WTC11 (cell line): ENCODE results near the gene MAPKAP1. TPM values are rescaled to one million over a fixed set of nuclear protein-coding genes. Genes with fewer than 3 reads are reported as not detected.

Experiments
- ATAC-seq: fragments of 200-7000 bp; cut with Tn5 transposase; 2 replicates; pipeline ENCODE4 v1.10.0; 2021; ENCODE audit warnings: mild to moderate bottlenecking, moderate library complexity
- CTCF ChIA-PET: fragments of 300-600 bp; sonication (Branson Sonifier 250); formaldehyde crosslinking; loops from one replicate; lab custom pipeline; 2021; ENCODE audit warnings: antibody characterized with exemption; lab: Charles Lee
- POLR2A ChIA-PET: fragments of 350-600 bp; sonication (Branson Sonifier 250); formaldehyde crosslinking; loops from one replicate; lab custom pipeline; 2021; ENCODE audit warnings: antibody characterized with exemption; lab: Charles Lee
- DNase-seq: peaks from one replicate; pipeline ENCODE4 v3.0.0; 2021; ENCODE audit warnings: low spot score
- H3K27ac Mint-ChIP-seq: 2 replicates; pipeline ENCODE4 v1.8.0; 2021; ENCODE audit warnings: mixed read lengths
- H3K27me3 Mint-ChIP-seq: 2 replicates; pipeline ENCODE4 v1.8.0; 2021; ENCODE audit warnings: low read depth, mild to moderate bottlenecking, moderate library complexity, mixed read lengths
- H3K36me3 Mint-ChIP-seq: 2 replicates; pipeline ENCODE4 v1.8.0; 2021; ENCODE audit warnings: mixed read lengths
- H3K4me1 Mint-ChIP-seq: 2 replicates; pipeline ENCODE4 v1.8.0; 2022; ENCODE audit warnings: mixed read lengths
- H3K4me3 Mint-ChIP-seq: 2 replicates; pipeline ENCODE4 v1.8.0; 2021; ENCODE audit warnings: mild to moderate bottlenecking, moderate library complexity, mixed read lengths
- H3K9me3 Mint-ChIP-seq: 2 replicates; pipeline ENCODE4 v1.8.0; 2021; ENCODE audit warnings: mixed read lengths
- CREB1 ChIP-seq: sonication (generic); formaldehyde crosslinking; IDR thresholded peaks from 2 replicates; pipeline ENCODE4 v1.8.0; 2023; ENCODE audit warnings: mild to moderate bottlenecking, missing genetic modification reagents
- CREM ChIP-seq: sonication (generic); formaldehyde crosslinking; IDR thresholded peaks from 2 replicates; pipeline ENCODE4 v1.8.1; 2022; ENCODE audit warnings: mild to moderate bottlenecking, missing genetic modification reagents, moderate library complexity
- ELF4 ChIP-seq: sonication (generic); formaldehyde crosslinking; IDR thresholded peaks from 2 replicates; pipeline ENCODE4 v1.8.1; 2022; ENCODE audit warnings: low read depth, mild to moderate bottlenecking, moderate library complexity, missing genetic modification reagents
- ETV6 ChIP-seq: sonication (generic); formaldehyde crosslinking; IDR thresholded peaks from 2 replicates; pipeline ENCODE4 v1.8.1; 2022; ENCODE audit warnings: mild to moderate bottlenecking, missing genetic modification reagents
- HMGA2 ChIP-seq: fragments of 250-450 bp; sonication (Bioruptor Pico); IDR thresholded peaks from 2 replicates; pipeline ENCODE4 v1.4.0; 2021; ENCODE audit warnings: mild to moderate bottlenecking, moderate library complexity
- JUN ChIP-seq: sonication (generic); formaldehyde crosslinking; IDR thresholded peaks from 2 replicates; pipeline ENCODE4 v1.8.0; 2023; ENCODE audit warnings: mild to moderate bottlenecking, missing genetic modification reagents
- KAT7 ChIP-seq: sonication (generic); formaldehyde crosslinking; IDR thresholded peaks from 2 replicates; pipeline ENCODE4 v1.8.1; 2023; ENCODE audit warnings: missing genetic modification reagents, mild to moderate bottlenecking, borderline replicate concordance
- NR3C1 ChIP-seq: sonication (generic); formaldehyde crosslinking; conservative IDR thresholded peaks from 2 replicates; pipeline ENCODE4 v1.8.1; 2023; ENCODE audit warnings: low read depth, mild to moderate bottlenecking, missing genetic modification reagents
- OVOL2 ChIP-seq: fragments of 250-450 bp; sonication (Bioruptor Pico); IDR thresholded peaks from 2 replicates; pipeline ENCODE4 v1.9.0; 2021; ENCODE audit warnings: mild to moderate bottlenecking, borderline replicate concordance
- PRDM15 ChIP-seq: sonication (generic); formaldehyde crosslinking; IDR thresholded peaks from 2 replicates; pipeline ENCODE4 v1.8.0; 2022; ENCODE audit warnings: missing genetic modification reagents
- SMAD4 ChIP-seq: sonication (generic); formaldehyde crosslinking; IDR thresholded peaks from 2 replicates; pipeline ENCODE4 v1.8.0; 2022; ENCODE audit warnings: mild to moderate bottlenecking, missing genetic modification reagents
- TEAD1 ChIP-seq: sonication (generic); formaldehyde crosslinking; IDR thresholded peaks from 2 replicates; pipeline ENCODE4 v1.8.0; 2022; ENCODE audit warnings: mild to moderate bottlenecking, missing genetic modification reagents
- USF2 ChIP-seq: sonication (generic); formaldehyde crosslinking; IDR thresholded peaks from 2 replicates; pipeline ENCODE4 v1.8.1; 2023; ENCODE audit warnings: mild to moderate bottlenecking, missing genetic modification reagents, moderate library complexity
- ZBTB43 ChIP-seq: sonication (generic); formaldehyde crosslinking; IDR thresholded peaks from 2 replicates; pipeline ENCODE4 v1.8.1; 2023; ENCODE audit warnings: mild to moderate bottlenecking, missing genetic modification reagents
- ZNF219 ChIP-seq: sonication (generic); formaldehyde crosslinking; IDR thresholded peaks from 2 replicates; pipeline ENCODE4 v1.8.0; 2023; ENCODE audit warnings: missing genetic modification reagents, mild to moderate bottlenecking, borderline replicate concordance
- total RNA-seq: library from RNA; stranded (reverse); gene quantifications from 3 replicates; pipeline ENCODE4 v1.2.3, GENCODE V29; 2021
- TF ChIP-seq, protein P1 (sequence below): fragments of 250-450 bp; sonication (Bioruptor Pico); IDR thresholded peaks from 2 replicates; pipeline ENCODE4 v1.9.0; 2021; ENCODE audit warnings: moderate library complexity, mild to moderate bottlenecking, inconsistent platforms, borderline replicate concordance
- TF ChIP-seq, protein P2 (sequence below): sonication (generic); formaldehyde crosslinking; IDR thresholded peaks from 2 replicates; pipeline ENCODE4 v1.8.1; 2022; ENCODE audit warnings: mild to moderate bottlenecking, missing genetic modification reagents, moderate library complexity, borderline replicate concordance
- TF ChIP-seq, protein P3 (sequence below): fragments of 250-450 bp; sonication (Bioruptor Pico); conservative IDR thresholded peaks from 2 replicates; pipeline ENCODE4 v1.9.0; 2021; ENCODE audit warnings: mild to moderate bottlenecking
- TF ChIP-seq, protein P4 (sequence below): fragments of 250-450 bp; sonication (Bioruptor Pico); IDR thresholded peaks from 2 replicates; pipeline ENCODE4 v2.1.2; 2022; ENCODE audit warnings: mild to moderate bottlenecking, moderate library complexity

MAPKAP1 gene
- total RNA-seq, 1 experiment from 2014 or later, result 111 TPM

- CTCF ChIA-PET, result no interaction called here
These were observed 214.3 kb downstream of the MAPKAP1 start for GRCh38 chr9:125492719-125493118.

More at GRCh38 chr9:125492719-125493118, 214.3 kb downstream of the MAPKAP1 start:
- ATAC-seq, result no peak
- no peak overlapping the region for H3K4me3 Mint-ChIP-seq
- no peaks in the 10 kb centered on the region for H3K36me3 Mint-ChIP-seq
- TF ChIP-seq OVOL2 (CRISPR knock-in tag) (no peak), CREM (CRISPR knock-in tag) (no peak), USF2 (CRISPR knock-in tag) (no peak), PRDM15 (CRISPR knock-in tag) (no peak), ETV6 (no peak), NR3C1 (CRISPR knock-in tag) (no peak), JUN (CRISPR knock-in tag) (no peak), ZBTB43 (CRISPR knock-in tag) (no peak), KAT7 (CRISPR knock-in tag) (no peak), HMGA2 (no peak), TEAD1 (no peak), CREB1 (CRISPR knock-in tag) (no peak), SMAD4 (no peak), ELF4 (no peak), ZNF219 (no peak)
- TF ChIP-seq, protein P1, sequence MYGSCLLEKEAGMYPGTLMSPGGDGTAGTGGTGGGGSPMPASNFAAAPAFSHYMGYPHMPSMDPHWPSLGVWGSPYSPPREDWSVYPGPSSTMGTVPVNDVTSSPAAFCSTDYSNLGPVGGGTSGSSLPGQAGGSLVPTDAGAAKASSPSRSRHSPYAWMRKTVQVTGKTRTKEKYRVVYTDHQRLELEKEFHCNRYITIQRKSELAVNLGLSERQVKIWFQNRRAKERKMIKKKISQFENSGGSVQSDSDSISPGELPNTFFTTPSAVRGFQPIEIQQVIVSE (CRISPR knock-in tag), result no peak
- TF ChIP-seq, protein P2, sequence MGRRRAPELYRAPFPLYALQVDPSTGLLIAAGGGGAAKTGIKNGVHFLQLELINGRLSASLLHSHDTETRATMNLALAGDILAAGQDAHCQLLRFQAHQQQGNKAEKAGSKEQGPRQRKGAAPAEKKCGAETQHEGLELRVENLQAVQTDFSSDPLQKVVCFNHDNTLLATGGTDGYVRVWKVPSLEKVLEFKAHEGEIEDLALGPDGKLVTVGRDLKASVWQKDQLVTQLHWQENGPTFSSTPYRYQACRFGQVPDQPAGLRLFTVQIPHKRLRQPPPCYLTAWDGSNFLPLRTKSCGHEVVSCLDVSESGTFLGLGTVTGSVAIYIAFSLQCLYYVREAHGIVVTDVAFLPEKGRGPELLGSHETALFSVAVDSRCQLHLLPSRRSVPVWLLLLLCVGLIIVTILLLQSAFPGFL (CRISPR knock-in tag), result no peak
- TF ChIP-seq, protein P3, sequence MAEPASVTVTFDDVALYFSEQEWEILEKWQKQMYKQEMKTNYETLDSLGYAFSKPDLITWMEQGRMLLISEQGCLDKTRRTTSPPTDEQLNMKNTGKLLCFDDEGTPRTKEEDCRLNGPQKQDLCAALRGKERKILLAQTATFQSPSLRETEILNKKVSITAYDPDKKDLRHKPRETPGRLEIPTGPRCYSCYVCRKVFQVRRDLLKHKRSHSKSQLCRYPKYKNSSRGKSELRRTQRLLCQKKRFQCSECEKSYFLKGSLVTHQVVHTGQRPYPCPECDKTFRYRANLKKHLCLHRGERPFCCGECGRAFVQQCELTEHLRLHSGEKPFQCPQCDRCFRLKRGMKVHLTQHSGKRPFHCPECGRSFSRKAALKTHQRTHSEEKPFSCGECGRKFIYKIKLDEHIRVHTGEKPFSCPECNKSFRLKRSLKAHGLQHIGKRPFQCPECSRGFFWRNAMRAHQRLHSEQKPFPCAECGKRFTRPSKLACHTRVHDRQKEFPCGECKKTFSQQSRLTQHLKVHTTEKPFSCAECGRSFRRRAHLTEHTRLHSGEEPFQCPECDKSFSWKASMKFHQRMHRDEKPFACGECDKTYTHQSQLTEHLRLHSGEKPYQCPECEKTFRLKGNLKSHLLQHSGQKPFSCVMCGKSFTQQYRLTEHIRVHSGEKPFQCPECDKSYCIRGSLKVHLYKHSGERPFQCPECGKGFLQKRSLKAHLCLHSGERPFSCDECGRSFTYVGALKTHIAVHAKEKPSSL (CRISPR knock-in tag), result no peak
- TF ChIP-seq, protein P4, sequence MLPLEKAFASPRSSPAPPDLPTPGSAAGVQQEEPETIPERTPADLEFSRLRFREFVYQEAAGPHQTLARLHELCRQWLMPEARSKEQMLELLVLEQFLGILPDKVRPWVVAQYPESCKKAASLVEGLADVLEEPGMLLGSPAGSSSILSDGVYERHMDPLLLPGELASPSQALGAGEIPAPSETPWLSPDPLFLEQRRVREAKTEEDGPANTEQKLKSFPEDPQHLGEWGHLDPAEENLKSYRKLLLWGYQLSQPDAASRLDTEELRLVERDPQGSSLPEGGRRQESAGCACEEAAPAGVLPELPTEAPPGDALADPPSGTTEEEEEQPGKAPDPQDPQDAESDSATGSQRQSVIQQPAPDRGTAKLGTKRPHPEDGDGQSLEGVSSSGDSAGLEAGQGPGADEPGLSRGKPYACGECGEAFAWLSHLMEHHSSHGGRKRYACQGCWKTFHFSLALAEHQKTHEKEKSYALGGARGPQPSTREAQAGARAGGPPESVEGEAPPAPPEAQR (CRISPR knock-in tag), result no peak
- TF ChIP-seq, all 79 proteins: peak for 0
- H3K9me3 Mint-ChIP-seq, result no peaks in the 10 kb centered on the region
- POLR2A ChIA-PET, result interaction anchor here (0.5 kb wide), 1 partner anchor 1362 kb away, joined by 3 read pairs; no protein-coding TSS in a partner anchor
- H3K27me3 Mint-ChIP-seq, result no peaks in the 10 kb centered on the region
- H3K27ac Mint-ChIP-seq, result no peak overlapping the region
- peaks cover 44% of the 10 kb centered on the region for H3K4me1 Mint-ChIP-seq
- DNase-seq, result no peak
